ENCODE measurements around the gene VWCE. TPM values are rescaled to one million over a fixed set of nuclear protein-coding genes. Genes with fewer than 3 reads are reported as not detected.
A peak's percentile ranks its signal among the peaks of the same experiment; 100 is the strongest.

The VWCE gene
- total RNA-seq, 3 donors from 2014 or later (not counting 1 experiment from before 2014, with no cell fraction given), result 0.61 to 0.95 (median 0.82) TPM

- H3K36me3 Mint-ChIP-seq, result peaks cover 14% of the 10 kb centered on the region
- Histone ChIP-seq H3K9me3 (ENCODE audit: control insufficient read depth, insufficient read depth, low read length) (no peaks in the 10 kb centered on the region), H3K4me1 (ENCODE audit: control insufficient read depth, insufficient read depth, low read length) (peaks cover 10% of the 10 kb centered on the region), H3K36me3 (ENCODE audit: control insufficient read depth, insufficient read depth, low read length) (peaks cover 73% of the 10 kb centered on the region), H3K27ac (ENCODE audit: low read length) (no peak overlapping the region), H3K27me3 (ENCODE audit: control insufficient read depth, insufficient read depth, low read length) (no peaks in the 10 kb centered on the region), H3K4me3 (ENCODE audit: low read length) (no peak overlapping the region)
- H3K27me3 Mint-ChIP-seq (ENCODE audit: low read depth in 2 of 2), result no peaks in the 10 kb centered on the region
- TF ChIP-seq, protein P1, sequence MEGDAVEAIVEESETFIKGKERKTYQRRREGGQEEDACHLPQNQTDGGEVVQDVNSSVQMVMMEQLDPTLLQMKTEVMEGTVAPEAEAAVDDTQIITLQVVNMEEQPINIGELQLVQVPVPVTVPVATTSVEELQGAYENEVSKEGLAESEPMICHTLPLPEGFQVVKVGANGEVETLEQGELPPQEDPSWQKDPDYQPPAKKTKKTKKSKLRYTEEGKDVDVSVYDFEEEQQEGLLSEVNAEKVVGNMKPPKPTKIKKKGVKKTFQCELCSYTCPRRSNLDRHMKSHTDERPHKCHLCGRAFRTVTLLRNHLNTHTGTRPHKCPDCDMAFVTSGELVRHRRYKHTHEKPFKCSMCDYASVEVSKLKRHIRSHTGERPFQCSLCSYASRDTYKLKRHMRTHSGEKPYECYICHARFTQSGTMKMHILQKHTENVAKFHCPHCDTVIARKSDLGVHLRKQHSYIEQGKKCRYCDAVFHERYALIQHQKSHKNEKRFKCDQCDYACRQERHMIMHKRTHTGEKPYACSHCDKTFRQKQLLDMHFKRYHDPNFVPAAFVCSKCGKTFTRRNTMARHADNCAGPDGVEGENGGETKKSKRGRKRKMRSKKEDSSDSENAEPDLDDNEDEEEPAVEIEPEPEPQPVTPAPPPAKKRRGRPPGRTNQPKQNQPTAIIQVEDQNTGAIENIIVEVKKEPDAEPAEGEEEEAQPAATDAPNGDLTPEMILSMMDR (IDR thresholded peaks at IDR 0.05), result no peak
- H3K4me3 Mint-ChIP-seq, result no peak overlapping the region
- ATAC-seq, result no peak
- no peak for DNase-seq
- H3K4me1 Mint-ChIP-seq, result peaks cover 16 to 17% of the 10 kb centered on the region in 2 donors
- intact Hi-C loops (cut with micrococcal nuclease), result no loop called here
- no peak overlapping the region for H3K27ac Mint-ChIP-seq
- no peaks in the 10 kb centered on the region for H3K9me3 Mint-ChIP-seq
- over 99% methylated on average over 12 of the region's 13 CpGs for WGBS (ENCODE audit: insufficient coverage)
Observed at GRCh38 chr11:61302550-61302949, 7.4 kb upstream of the VWCE start.

- ATAC-seq (no peak), DNase-seq (no peak)
- peaks cover 14% of the 10 kb centered on the region for H3K36me3 Mint-ChIP-seq
- H3K27me3 Mint-ChIP-seq (ENCODE audit: low read depth in 2 of 2), result peaks cover 0 to 2% of the 10 kb centered on the region in 2 donors
- Histone ChIP-seq H3K4me1 (ENCODE audit: control insufficient read depth, insufficient read depth, low read length) (peaks cover 28% of the 10 kb centered on the region), H3K27me3 (ENCODE audit: control insufficient read depth, insufficient read depth, low read length) (peaks cover 2% of the 10 kb centered on the region), H3K36me3 (ENCODE audit: control insufficient read depth, insufficient read depth, low read length) (peaks cover 43% of the 10 kb centered on the region), H3K27ac (ENCODE audit: low read length) (no peak overlapping the region), H3K9me3 (ENCODE audit: control insufficient read depth, insufficient read depth, low read length) (no peaks in the 10 kb centered on the region), H3K4me3 (ENCODE audit: low read length) (no peak overlapping the region)
- H3K27ac Mint-ChIP-seq, result peak overlapping the region; percentile 32 to 68
- H3K9me3 Mint-ChIP-seq, result no peaks in the 10 kb centered on the region
- peaks cover 26 to 33% of the 10 kb centered on the region in 2 donors for H3K4me1 Mint-ChIP-seq
- H3K4me3 Mint-ChIP-seq, result peak overlapping the region; percentile 37
- intact Hi-C loops (cut with micrococcal nuclease), result no loop called here
- TF ChIP-seq, protein P1 (IDR thresholded peaks at IDR 0.05), result no peak
- WGBS (ENCODE audit: insufficient coverage), result 78% methylated on average over 4 of the region's 4 CpGs
Observed at GRCh38 chr11:61298663-61299244, 3.6 kb upstream of the VWCE start.

DNA sequence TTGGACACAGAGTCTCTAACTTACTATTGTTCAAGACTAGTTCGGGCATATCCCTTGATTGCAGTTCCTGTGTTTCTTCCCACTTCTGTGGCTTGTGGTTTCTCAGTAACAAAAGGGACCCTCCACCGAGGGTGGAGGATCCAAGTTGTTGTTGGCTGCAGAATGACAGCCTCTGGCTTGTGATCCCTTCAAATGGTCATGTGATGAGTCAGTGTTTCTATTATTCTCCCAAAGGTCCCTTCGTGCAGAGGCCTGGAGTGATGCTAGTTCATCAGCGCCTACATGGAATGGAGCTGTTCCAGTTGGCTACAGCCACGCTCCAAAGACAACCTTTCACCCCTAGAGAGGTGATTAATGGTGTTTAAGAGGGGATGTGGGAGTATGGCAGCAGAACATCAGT, 2.6 kb upstream of the VWCE start:
- Mint-ChIP-seq H3K27ac (peak overlapping the region; percentile 1 to 7), H3K36me3 (peaks cover 14% of the 10 kb centered on the region), H3K4me1 (peaks cover 32 to 39% of the 10 kb centered on the region in 2 donors), H3K27me3 (ENCODE audit: low read depth in 2 of 2) (peaks cover 0 to 8% of the 10 kb centered on the region in 2 donors), H3K9me3 (no peaks in the 10 kb centered on the region), H3K4me3 (peak overlapping the region; percentile 2)
- ATAC-seq (no peak), DNase-seq (no peak)
- intact Hi-C loops (cut with micrococcal nuclease), result no loop called here
- Histone ChIP-seq H3K36me3 (ENCODE audit: control insufficient read depth, insufficient read depth, low read length) (peaks cover 35% of the 10 kb centered on the region), H3K4me1 (ENCODE audit: control insufficient read depth, insufficient read depth, low read length) (peaks cover 32% of the 10 kb centered on the region), H3K27me3 (ENCODE audit: control insufficient read depth, insufficient read depth, low read length) (peaks cover 7% of the 10 kb centered on the region), H3K27ac (ENCODE audit: low read length) (no peak overlapping the region), H3K9me3 (ENCODE audit: control insufficient read depth, insufficient read depth, low read length) (no peaks in the 10 kb centered on the region), H3K4me3 (ENCODE audit: low read length) (no peak overlapping the region)
- WGBS (ENCODE audit: insufficient coverage), result 54% methylated on average over 5 of the region's 5 CpGs
- TF ChIP-seq, protein P1 (IDR thresholded peaks at IDR 0.05), result no peak

- no peak for DNase-seq
- peaks cover 14% of the 10 kb centered on the region for H3K36me3 Mint-ChIP-seq
Observed at GRCh38 chr11:61297341-61297740, 2.2 kb upstream of the VWCE start.

More at GRCh38 chr11:61297341-61297740, 2.2 kb upstream of the VWCE start:
- Mint-ChIP-seq H3K4me3 (peak overlapping the region; percentile 2), H3K27me3 (ENCODE audit: low read depth in 2 of 2) (peaks cover 0 to 12% of the 10 kb centered on the region in 2 donors), H3K9me3 (no peaks in the 10 kb centered on the region), H3K27ac (peak overlapping the region; percentile 1 to 7), H3K4me1 (peaks cover 32 to 39% of the 10 kb centered on the region in 2 donors)
- Histone ChIP-seq H3K27me3 (ENCODE audit: control insufficient read depth, insufficient read depth, low read length) (peaks cover 9% of the 10 kb centered on the region), H3K4me1 (ENCODE audit: control insufficient read depth, insufficient read depth, low read length) (peaks cover 32% of the 10 kb centered on the region), H3K27ac (ENCODE audit: low read length) (no peak overlapping the region), H3K36me3 (ENCODE audit: control insufficient read depth, insufficient read depth, low read length) (peaks cover 31% of the 10 kb centered on the region), H3K9me3 (ENCODE audit: control insufficient read depth, insufficient read depth, low read length) (no peaks in the 10 kb centered on the region), H3K4me3 (ENCODE audit: low read length) (no peak overlapping the region)
- TF ChIP-seq, protein P1 (IDR thresholded peaks at IDR 0.05), result no peak
- intact Hi-C loops (cut with micrococcal nuclease), result no loop called here
- ATAC-seq, result no peak
- 81% methylated on average over 1 of the region's 1 CpG for WGBS (ENCODE audit: insufficient coverage)
